ENCODE results near the gene ATG9A.
"Not testable (repeated sequence)": the region's sequence is repeated elsewhere in the genome, so short reads cannot be mapped to it uniquely, and the experiment has no call there.

The ATG9A gene

DNA sequence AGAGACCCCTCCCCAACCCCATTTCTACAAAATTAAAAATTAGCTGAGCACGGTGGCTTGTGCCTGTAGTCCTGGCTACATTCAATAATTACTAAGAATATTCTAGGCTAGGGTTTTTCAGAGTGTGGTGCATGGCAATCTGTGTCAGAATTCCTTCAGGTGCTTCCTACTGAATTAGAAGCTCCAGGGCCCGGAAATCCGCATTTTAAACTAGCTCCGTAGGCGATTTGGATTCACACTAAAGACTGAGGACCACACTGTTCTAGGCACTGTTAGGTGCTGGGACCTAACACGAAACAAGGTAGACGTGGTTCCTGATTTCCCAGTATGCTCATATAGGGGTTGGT is 23.5 kb downstream of the ATG9A start:
- no peak for DNase-seq

- DNase-seq: no peak
Measured at GRCh38 chr2:219205165-219205538, 24.3 kb downstream of the ATG9A start.

GRCh38 chr2:219204425-219205164 is 24.8 kb downstream of the ATG9A start:
- DNase-seq: no peak

- DNase-seq: not testable (repeated sequence)
Measured at GRCh38 chr2:219201331-219201730, 28.1 kb downstream of the ATG9A start.

GRCh38 chr2:219200502-219201326 is 28.7 kb downstream of the ATG9A start:
- DNase-seq: not testable (repeated sequence)

DNA sequence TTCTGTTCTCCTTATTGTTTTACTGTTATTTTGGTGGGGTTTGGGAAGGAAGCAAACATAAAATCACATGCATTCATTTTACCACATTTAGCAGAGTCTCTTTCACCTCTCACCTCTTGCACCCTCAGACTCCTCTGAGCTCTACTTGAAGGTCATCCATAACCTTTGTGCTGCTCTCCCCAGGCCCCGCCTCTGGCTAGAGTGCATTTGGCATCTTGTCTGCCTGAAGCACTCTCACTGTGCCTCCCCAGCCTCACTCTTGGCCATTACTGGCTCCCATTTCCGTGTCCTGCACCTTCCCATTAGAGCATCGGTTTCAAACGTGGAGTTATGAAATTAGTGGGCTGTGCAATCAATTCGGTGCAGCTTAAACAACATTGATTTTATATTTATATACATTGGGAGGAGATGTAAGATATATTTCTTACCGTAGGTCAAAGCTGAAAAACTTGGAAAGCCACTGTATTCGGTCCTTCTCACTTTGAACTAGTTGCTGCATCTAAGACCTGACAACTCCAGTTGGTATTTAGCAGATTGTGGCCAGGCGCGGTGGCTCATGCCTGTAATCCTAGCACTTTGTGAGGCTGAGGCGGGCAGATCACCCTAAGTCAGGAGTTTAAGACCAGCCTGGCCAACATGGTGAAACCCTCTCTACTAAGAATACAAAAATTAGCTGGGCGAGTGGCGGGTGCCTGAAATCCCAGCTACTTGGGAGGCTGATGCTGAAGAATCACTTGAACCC is 29.8 kb downstream of the ATG9A start:
- no peak for DNase-seq

GRCh38 chr2:219198974-219199373 is 30.5 kb downstream of the ATG9A start:
- DNase-seq: no peak

GRCh38 chr2:219197388-219197787 is 32.0 kb downstream of the ATG9A start:
- no peak for DNase-seq

GRCh38 chr2:219186754-219187456 is 42.5 kb downstream of the ATG9A start:
- DNase-seq: no peak

DNA sequence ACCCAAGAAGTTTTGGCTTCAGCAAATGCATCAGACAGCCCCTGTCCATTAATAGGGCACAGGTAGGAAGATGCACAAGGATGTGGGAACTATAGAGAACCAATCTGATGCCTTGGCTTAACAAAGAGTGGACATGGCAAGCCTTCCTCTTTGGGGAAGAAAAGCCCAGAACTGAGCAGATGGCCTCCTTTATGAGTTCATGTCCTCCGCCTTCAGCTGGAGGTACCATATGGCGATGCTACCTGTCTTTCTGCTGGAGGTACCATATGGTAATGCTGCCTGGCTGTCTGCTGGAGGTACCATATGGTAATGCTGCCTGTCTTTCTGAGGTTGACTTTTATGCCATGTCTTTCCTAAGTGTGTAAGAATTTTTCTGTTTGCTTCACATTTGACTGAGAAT is 45.3 kb downstream of the ATG9A start:
- DNase-seq: peak; percentile 13 to 76

- DNase-seq: no peak
Measured at GRCh38 chr2:219183151-219183772, 46.2 kb downstream of the ATG9A start.

- no peak for DNase-seq
Measured at GRCh38 chr2:219182331-219183150, 46.9 kb downstream of the ATG9A start.

DNA sequence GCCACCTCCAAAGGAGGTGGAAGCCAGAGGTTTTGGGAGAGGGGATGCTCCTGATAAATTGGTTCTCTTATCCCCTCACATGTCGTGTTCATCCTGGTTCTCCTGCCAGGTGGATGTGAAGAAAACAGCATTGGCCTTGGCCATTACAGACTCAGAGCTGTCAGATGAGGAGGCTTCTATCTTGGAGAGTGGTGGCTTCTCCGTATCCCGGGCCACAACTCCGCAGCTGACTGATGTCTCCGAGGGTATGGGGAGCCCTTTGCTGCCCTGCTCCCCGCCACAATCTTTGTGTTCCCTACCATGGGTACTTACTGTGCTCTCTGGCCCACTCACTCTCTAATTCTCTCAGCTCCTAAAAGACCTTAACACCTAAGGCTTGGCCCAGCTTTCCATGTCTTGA is 47.9 kb downstream of the ATG9A start:
- DNase-seq: no peak

DNA sequence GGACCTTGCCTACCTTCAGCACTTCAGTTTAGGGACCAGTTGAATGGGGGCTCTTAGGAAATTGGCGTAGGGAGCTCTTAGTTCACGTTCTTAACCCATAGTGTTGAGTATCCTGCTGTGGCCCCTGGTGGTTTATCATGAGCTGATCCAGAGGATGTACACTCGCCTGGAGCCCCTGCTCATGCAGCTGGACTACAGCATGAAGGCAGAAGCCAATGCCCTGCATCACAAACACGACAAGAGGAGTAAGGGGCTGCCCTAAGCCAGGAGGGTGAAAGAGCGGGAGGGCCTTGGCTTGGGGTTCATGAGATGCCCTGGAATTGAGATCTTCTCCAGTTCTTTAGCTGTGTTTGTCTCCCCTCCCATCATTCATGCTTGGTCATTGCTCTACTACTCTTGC is 48.5 kb downstream of the ATG9A start:
- no peak for DNase-seq

GRCh38 chr2:219179601-219180465 is 49.6 kb downstream of the ATG9A start:
- DNase-seq: no peak

DNA sequence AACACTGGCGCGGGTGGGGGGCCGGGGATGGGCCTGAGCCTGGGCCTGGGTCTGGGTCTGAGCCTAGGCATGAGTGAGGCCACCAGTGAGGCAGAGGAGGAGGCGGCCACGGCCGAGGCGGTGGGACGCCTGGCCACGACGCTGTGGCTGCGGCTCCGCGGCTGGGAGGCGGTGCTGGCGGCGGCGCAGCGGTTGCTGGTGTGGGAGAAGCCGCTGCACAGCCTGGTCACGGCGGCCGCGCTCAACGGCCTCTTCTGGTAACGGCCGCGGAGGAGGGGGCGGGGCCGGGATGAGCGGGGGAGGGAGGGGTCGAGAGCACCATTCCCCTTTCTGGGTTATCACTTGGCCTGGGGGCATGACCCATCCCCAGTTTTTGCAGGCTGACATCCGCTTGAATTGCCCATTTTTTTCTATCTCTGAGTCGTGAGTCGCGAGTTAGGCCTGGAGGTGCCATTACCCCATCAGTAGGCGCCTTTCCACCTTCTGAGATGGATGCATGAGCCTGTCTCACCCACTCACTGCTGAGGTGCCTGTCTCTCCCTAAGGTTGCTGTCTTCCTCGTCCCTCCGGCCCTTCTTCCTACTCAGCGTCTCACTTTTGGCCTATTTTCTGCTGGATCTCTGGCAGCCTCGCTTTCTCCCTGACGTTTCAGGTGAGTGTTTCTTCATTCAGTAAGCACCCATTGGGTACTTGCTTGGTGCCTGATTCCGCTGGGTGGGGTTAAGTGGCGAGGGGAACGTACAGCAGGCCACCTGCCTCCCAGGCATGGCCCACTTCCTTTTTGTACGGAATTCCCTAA is 50.9 kb downstream of the ATG9A start:
- no peak for DNase-seq

- peak in 1 of 2 experiments; percentile 24 for DNase-seq
Measured at GRCh38 chr2:219177552-219178376, 51.7 kb downstream of the ATG9A start, which contains the start of gene RETREG2. Gene RETREG2 (plus strand): TSS chr2:219178275. CDS start chr2:219178353, 78 bp downstream.

DNA sequence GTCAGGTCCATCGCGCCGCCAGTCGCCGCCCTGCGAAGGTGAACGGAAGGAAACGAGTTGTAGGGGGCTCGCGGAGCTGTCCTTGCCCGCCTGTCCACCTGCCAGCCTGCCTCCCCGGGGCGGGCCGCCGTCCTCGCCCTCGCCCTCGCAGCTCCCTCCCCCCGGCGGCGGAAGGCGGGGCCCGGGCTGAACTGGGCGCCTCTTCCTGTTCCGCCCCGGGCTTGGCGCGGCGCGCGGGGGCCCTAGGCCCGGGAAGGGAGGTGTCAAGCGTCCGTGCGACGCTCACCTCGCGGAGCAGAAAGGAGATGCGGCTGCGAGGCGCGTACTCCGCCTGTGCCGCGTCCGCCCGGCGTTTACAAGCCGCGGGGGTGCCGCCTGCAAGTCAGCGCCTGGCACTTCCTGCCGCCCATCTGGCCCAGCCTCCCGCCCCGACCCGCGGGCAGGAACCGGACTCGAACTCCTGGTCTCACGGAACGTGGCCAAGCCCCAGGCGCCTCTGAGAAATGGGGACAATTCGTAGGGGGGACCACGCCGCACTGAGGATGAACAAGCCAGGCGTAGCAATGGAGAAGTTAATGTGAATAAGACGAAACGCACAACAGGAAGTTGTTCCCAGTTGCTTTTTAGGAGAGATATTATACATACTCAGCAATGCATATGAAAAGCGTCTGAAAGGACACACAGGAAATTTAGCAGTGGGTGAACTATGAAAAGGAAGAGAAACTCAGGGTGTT is 52.5 kb downstream of the ATG9A start, which contains the start of gene CNPPD1:
TSS of gene CNPPD1 (minus strand) at position 108 of the 734 bp plus-strand sequence. CDS start at position 11, 97 bp downstream.
- DNase-seq: peak in 1 of 2 experiments; percentile 29
